Pulmonary artery endothelial cell (primary cell): ENCODE results near the gene ARMC3. TPM values are rescaled to one million over a fixed set of nuclear protein-coding genes. Genes with fewer than 3 reads are reported as not detected.
A peak's percentile ranks its signal among the peaks of the same experiment; 100 is the strongest.
"Not testable (repeated sequence)": the region's sequence is repeated elsewhere in the genome, so short reads cannot be mapped to it uniquely, and the experiment has no call there.

Source experiments
- DNase-seq: peaks from one replicate; pipeline ENCODE4 v3.0.0-alpha.2; 2011; ENCODE audit warnings: low read depth, low spot score
- total RNA-seq: library from RNA; depleted of rRNA; stranded (reverse); fragments of >200 nt; gene quantifications from 2 replicates; pipeline ENCODE4 v1.2.3, GENCODE V29; 2014

Gene ARMC3, protein sequence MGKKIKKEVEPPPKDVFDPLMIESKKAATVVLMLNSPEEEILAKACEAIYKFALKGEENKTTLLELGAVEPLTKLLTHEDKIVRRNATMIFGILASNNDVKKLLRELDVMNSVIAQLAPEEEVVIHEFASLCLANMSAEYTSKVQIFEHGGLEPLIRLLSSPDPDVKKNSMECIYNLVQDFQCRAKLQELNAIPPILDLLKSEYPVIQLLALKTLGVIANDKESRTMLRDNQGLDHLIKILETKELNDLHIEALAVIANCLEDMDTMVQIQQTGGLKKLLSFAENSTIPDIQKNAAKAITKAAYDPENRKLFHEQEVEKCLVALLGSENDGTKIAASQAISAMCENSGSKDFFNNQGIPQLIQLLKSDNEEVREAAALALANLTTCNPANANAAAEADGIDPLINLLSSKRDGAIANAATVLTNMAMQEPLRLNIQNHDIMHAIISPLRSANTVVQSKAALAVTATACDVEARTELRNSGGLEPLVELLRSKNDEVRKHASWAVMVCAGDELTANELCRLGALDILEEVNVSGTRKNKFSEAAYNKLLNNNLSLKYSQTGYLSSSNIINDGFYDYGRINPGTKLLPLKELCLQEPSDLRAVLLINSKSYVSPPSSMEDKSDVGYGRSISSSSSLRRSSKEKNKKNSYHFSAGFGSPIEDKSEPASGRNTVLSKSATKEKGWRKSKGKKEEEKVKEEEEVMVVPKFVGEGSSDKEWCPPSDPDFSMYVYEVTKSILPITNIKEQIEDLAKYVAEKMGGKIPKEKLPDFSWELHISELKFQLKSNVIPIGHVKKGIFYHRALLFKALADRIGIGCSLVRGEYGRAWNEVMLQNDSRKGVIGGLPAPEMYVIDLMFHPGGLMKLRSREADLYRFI
- total RNA-seq, result not detected in 2 replicates

DNA sequence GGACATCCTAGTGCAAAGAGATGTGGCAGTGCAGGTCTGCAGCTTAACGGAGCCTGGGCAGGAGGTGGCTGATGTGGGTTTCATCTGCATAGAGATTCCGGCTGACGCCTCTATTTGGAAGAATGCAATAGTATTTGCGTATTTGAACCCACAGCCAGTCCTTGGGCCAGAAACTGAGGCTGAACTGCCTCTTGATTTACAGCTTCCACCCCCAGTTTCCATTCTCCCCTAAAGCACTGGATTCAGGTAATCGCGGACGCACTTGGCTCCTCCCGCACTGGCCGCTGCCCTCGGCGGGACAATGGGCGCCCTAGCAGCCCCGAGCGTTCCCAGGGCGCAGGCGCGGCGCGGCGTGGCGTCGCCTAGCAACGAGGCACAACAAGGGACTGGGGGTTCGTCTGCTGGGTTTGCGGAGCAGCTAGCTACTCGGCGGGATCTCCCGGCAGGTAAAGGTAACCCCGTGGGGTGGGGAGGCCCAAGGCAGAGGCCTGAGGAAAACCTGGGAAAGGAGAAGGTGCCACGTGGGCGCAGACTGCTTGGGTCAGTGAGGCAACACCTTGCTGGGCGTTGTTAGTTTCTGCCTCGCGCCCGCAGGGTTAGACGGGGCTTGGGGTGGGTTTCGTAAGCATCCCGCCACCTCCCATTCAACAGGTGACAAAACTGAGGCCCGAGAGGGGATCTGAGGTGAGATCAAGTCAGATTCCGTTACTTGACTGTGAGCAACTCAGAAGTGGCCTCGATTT, at the start of gene ARMC3:
Gene ARMC3 (plus strand): TSS at position 393 of the 743 bp plus-strand sequence. CDS start 3,944 bp downstream, outside the sequence.
- DNase-seq, result no peak

DNA sequence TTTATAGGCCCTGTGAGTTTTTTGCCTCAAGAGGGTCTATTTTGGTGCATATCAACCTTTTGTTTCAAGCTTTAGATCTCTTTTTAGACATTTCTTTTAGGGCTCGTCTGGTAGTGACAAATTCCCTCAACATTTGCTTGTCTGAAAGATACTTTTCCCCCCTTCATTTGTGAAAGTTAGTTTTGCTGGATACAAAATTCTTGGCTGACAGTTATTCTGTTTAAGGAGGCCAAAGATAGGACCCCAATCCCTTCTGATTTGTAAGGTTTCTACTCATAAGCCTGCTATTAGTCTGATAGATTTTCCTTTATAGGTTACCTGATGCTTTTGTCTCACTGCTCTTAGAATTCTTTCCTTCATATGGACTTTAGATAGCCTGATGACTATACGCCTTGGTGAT, 36.1 kb upstream of the ARMC3 start:
- DNase-seq, result no peak

DNA sequence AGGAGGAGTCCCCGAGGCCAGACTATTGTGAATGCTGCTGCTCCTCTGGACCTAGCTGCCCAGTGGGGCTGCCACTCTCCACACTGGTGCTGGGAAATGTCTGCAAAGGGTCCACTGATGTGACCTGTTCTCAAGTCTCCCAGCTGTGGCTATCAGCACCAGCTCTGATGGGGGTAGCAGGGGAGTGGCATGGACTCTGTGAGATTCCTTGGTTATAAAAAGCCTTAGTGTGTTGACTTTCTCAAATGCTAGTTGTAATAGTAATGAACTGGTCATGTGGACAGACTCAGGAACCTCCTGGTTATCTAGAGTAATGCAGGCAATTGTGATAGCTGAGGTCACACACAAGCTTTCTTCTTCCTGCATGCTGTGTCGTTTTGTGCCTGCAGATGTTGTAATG, 34.1 kb upstream of the ARMC3 start:
- no peak for DNase-seq

DNA sequence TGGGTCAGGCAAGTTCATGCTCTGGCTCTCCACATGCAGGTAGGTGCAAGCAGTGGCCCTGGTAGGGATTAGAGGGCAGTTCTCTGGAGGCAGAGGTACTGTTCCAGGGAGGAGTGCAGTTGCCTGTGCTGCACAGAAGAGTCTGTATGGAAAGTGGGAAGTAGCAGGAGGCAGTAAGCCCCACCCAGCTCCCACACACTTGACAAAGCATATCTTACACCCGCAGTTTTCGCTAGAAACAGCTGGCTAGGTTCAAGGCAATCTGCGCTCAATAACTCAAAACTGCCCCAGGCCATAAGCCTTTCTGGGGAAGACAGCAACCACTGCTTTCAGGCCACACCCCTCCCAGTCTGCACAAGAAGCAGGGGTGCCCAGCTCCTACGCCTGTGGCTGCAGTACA, 33.1 kb upstream of the ARMC3 start:
- no peak for DNase-seq

DNA sequence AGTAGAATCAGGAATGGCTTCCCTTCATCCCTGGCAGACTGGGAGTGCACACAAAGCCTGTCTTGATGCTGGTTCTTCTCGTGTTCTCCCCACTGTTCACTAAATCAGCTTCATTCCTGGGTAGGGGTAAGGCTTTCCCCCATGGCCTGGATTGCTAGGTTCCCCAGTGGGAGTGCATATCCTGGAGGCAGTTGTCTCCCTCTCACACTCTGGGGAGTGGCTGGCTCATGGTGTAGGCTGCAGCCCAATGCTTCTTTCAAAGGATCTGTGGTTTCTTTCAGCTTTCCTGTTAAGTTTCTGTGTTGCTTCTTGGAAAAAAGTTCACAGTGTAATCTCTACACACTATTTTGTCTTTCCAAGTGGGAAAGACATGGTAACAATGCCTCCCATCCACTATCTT, 32.6 kb upstream of the ARMC3 start:
- no peak for DNase-seq

DNA sequence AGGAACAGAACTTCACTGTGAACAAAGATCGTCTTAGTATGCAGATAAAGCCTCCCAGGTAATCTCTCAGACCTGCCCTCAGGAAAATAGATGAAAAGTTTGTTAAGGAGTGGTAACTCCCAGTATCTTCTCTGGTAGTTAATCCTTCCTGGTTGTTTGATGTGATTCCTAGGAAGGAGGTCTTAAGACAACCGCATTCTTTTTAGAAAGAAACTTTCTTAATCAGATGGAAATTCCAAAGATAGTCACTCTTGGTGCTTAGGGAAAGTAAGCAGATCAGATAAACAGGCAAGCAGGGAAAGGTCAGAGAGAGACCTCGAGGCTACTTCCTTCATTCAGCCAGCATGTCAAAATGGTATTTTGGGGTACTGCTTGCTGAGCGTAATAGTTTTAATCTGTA, 30.5 kb upstream of the ARMC3 start:
- DNase-seq, result no peak

GRCh38 chr10:22899307-22899706, 28.5 kb upstream of the ARMC3 start:
- DNase-seq, result no peak

GRCh38 chr10:22899775-22900174, 28.1 kb upstream of the ARMC3 start:
- no peak for DNase-seq

DNA sequence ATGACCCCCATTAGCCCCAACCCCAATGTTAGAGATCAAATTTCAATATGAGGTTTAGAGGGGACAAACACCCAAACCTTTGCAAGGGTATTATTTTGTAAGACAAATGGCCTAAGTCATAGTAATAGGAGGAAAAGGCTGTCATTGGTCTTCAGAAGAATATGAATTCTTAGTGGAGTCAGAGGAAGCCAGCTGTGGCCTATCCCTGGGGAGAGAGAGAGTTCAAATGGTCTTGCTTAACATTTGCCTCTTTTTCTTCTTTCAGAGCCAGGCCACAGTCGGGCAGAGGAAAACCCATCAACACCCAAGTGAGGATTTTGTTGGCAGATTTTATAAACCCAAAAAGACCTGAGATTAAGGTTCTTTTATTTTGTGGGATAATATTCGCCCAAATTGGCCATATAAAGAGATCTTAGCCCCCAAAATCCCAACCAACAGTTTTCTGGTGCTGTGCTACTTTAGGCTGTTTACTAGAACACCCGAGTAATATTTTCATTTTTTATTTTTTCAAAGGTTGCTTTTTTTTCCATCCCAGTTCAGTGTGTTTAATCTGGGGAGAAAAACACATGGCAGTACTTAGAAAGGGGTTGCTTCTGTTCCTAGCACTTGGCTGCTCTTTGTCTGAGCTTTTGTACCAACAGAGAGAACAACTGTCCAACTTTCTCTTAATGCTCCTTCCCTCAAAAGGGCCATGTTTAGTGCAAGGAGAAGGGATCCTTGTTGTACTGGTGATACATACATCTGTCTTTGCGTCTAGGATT, 26.8 kb upstream of the ARMC3 start:
- no peak for DNase-seq

- DNase-seq, result not testable (repeated sequence)
Measured at GRCh38 chr10:22902147-22902546, 25.7 kb upstream of the ARMC3 start.

DNA sequence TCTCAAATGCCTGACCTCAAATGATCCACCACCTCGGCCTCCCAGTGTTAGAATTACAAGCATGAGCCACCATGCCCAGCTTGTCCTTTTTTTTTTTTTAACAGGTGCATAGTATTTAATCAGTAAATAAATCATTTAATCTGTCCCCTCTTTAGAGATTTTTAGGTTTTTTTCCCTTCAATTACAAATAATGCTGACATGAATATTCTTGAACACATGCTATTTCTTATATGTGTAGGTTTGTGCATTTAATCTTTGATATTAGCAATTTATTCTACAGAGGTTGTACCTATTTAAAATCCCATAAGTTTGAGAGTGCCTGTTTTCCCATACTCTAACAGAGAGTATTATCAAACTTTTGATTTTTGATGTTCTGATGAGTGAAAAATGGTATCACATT, 24.2 kb upstream of the ARMC3 start:
- no peak for DNase-seq

DNA sequence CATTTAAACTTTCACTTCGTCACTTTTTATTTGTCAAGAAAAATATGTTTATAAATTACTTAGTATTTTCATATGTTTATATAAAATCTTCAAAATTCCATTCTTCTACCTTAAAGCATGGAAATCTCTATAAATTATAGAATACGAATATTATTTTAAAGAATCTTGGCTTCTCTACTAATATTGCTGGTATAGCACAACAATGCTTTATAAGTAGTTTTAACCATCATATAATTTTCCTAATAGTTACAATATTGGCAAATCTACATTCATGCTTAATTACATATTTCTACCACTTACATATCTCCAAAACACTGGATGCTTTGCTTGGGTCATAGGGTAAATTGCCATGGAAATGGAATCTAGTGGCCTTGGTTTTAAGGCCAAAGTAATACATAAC, 21.1 kb upstream of the ARMC3 start:
- no peak for DNase-seq

- no peak for DNase-seq
Measured at GRCh38 chr10:22908837-22909236, 19.0 kb upstream of the ARMC3 start.

DNA sequence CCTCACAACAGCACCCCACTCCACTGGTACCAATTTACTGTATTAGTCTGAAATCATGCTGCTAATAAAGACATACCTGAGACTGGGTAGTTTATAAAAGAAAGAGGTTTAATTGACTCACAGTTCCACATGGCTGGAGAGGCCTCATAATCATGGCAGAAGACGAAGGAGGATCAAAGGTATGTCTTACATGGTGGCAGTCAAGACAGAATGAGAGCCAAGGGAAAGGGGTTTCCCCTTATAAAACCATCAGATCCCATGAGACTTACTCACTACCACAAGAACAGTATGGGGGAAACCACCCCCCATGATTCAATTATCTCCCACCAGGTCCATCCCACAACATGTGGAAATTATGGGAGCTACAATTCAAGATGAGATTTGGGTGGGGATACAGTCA, 18.2 kb upstream of the ARMC3 start:
- not testable (repeated sequence) for DNase-seq

GRCh38 chr10:22911067-22911466, 16.8 kb upstream of the ARMC3 start:
- no peak for DNase-seq

GRCh38 chr10:22911889-22912762, 15.7 kb upstream of the ARMC3 start:
- DNase-seq, result peak; percentile 22

GRCh38 chr10:22912763-22913384, 15.0 kb upstream of the ARMC3 start:
- DNase-seq, result no peak

DNA sequence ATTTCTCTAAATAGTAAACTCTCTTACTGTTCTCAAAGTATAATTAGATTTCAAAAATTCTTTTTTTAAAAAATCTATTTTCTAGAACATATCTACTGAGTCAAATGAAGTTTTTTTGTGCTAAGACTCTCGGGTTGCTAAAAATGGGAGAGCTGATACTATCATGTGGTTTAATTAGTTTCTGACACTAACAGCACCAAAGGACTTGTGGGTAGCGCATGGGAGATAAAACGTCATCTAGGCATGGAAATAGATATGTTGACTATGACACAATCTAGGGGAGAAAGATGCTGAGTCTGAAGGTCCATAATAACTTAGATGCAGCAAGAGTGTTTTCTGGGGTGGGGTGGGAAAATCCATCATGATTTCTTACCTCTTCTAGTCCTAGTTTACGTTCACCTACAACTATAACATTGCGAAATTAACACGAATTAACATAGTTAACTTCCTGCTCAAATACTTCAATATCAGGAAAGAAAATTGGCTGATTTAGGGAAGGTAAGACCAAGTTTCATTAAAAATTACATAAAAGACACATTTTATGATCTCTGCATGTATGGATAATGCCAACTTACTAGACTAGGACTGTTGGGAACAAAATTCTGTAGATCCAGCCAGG, 14.3 kb upstream of the ARMC3 start:
- DNase-seq, result no peak

- DNase-seq, result no peak
Measured at GRCh38 chr10:22915314-22915713, 12.5 kb upstream of the ARMC3 start.
